A673 (cell line): ENCODE results near the gene VIPR1. TPM values are rescaled to one million over a fixed set of nuclear protein-coding genes. Genes with fewer than 3 reads are reported as not detected.

Experiments used
- Bru-seq: library from RNA; stranded (reverse); fragments of 400-500 nt; gene quantifications from one replicate; lab custom pipeline; 2021; lab: Mats Ljungman, UMichigan
- BruChase-seq, 2 experiments: library from RNA; stranded (reverse); fragments of 400-500 nt; gene quantifications; one replicate each; lab custom pipeline; 2021; lab: Mats Ljungman, UMichigan
- BruUV-seq: library from RNA; stranded (reverse); fragments of 400-500 nt; replicated peaks from 2 replicates; lab custom pipeline; 2021; lab: Mats Ljungman, UMichigan
- CTCF ChIA-PET: fragments of 300-600 bp; sonication (Branson Sonifier 250); formaldehyde crosslinking; loops from one replicate; lab custom pipeline; 2022; ENCODE audit warnings: antibody characterized with exemption; lab: Charles Lee
- POLR2A ChIA-PET: fragments of 300-600 bp; sonication (Branson Sonifier 250); formaldehyde crosslinking; loops from one replicate; lab custom pipeline; 2022; ENCODE audit warnings: antibody characterized with exemption; ENCODE audit not compliant: low non-redundant PET; lab: Charles Lee
- DNase-seq: peaks from one replicate; pipeline ENCODE4 v3.0.0-alpha.2; 2015; ENCODE audit warnings: low spot score
- H3K27ac ChIP-seq: fragments of 200-600 bp; sonication (generic); 2 replicates; pipeline ENCODE4 v1.5.1; 2016; ENCODE audit warnings: mixed run types, low read depth, mild to moderate bottlenecking, mixed read lengths, antibody characterized with exemption, low read length; ENCODE audit not compliant: poor library complexity, severe bottlenecking
- H3K27me3 ChIP-seq: fragments of 200-600 bp; sonication (generic); replicated peaks from 2 replicates; pipeline ENCODE4 v1.6.1; 2017; ENCODE audit warnings: mixed run types, low read depth, mild to moderate bottlenecking, mixed read lengths, antibody characterized with exemption, low read length; ENCODE audit not compliant: insufficient read depth, poor library complexity
- H3K36me3 ChIP-seq: fragments of 200-600 bp; sonication (generic); 2 replicates; pipeline ENCODE4 v1.6.1; 2016; ENCODE audit warnings: mixed run types, mild to moderate bottlenecking, mixed read lengths, antibody characterized with exemption, low read length; ENCODE audit not compliant: insufficient read depth, poor library complexity, severe bottlenecking
- H3K4me1 ChIP-seq: fragments of 200-600 bp; sonication (generic); 2 replicates; pipeline ENCODE4 v1.6.1; 2017; ENCODE audit warnings: mixed run types, mild to moderate bottlenecking, mixed read lengths, antibody characterized with exemption, low read length; ENCODE audit not compliant: insufficient read depth, poor library complexity, severe bottlenecking
- H3K4me3 ChIP-seq: fragments of 200-600 bp; sonication (generic); 2 replicates; pipeline ENCODE4 v1.5.1; 2016; ENCODE audit warnings: low read depth, mixed run types, mild to moderate bottlenecking, mixed read lengths, low read length; ENCODE audit not compliant: poor library complexity, severe bottlenecking
- H3K9me3 ChIP-seq: fragments of 200-600 bp; sonication (generic); 2 replicates; pipeline ENCODE4 v1.6.1; 2016; ENCODE audit warnings: mixed run types, low read depth, mild to moderate bottlenecking, mixed read lengths, antibody characterized with exemption, low read length; ENCODE audit not compliant: poor library complexity, severe bottlenecking
- CTCF ChIP-seq: fragments of 300-800, 200-600 bp; sonication (generic); conservative IDR thresholded peaks from 2 replicates; pipeline ENCODE4 v1.5.1; 2017; ENCODE audit warnings: low read depth, mild to moderate bottlenecking, antibody characterized with exemption, low read length, moderate library complexity, mixed read lengths
- EZH2 ChIP-seq: fragments of 200-600 bp; sonication (generic); IDR thresholded peaks from 2 replicates; pipeline ENCODE4 v1.6.1; 2017; ENCODE audit warnings: borderline replicate concordance, low read depth, mild to moderate bottlenecking, mixed read lengths, antibody characterized with exemption, low read length; ENCODE audit not compliant: poor library complexity, severe bottlenecking
- intact Hi-C: fragments of 100-400 bp; cut with micrococcal nuclease; formaldehyde crosslinking; loops from one replicate; pipeline ENCODE4 v1.10.0; 2022; ENCODE audit not compliant: unreplicated experiment
- long read RNA-seq: library from polyadenylated mRNA; stranded (forward); transcript quantifications from one replicate; pipeline ENCODE4 v2.0.0, GENCODE V29; 2022
- total RNA-seq: library from RNA; stranded (reverse); gene quantifications from 2 replicates; pipeline ENCODE4 v1.2.3, GENCODE V29; 2021

VIPR1 gene
- total RNA-seq (0.26 and 0.31 TPM in 2 replicates), Bru-seq, nascent RNA (percentile 12 among the genes with signal in this experiment), BruChase-seq, experiment 1, labeled RNA remaining after a 2-hour chase (percentile 13 among the genes with signal in this experiment), BruChase-seq, experiment 2, labeled RNA remaining after a 6-hour chase (percentile 2 among the genes with signal in this experiment)
- long read RNA-seq, partial matches to known transcripts: 0 of 1 reads
- long read RNA-seq, other reads (novel, unspliced or antisense): 0 of 1 reads

- ChIA-PET POLR2A (no interaction called here), CTCF (interaction anchor here (0.6 kb wide), 1 partner anchor 32 kb away, joined by 3 read pairs; no protein-coding TSS in a partner anchor)
- H3K27ac ChIP-seq: no peak within 1 kb of the TSS
- peaks cover 3% of the 10 kb centered on the region for H3K27me3 ChIP-seq
- H3K36me3 ChIP-seq: no peaks in the 10 kb centered on the region
- intact Hi-C loops: loop anchor here (5.0 kb wide), 1 partner anchor 35 kb away; no protein-coding TSS in a partner anchor
- TF ChIP-seq EZH2: no peak
- no peak for TF ChIP-seq CTCF
- DNase-seq: peak; percentile 70
- no peaks in the 10 kb centered on the region for H3K9me3 ChIP-seq
- peak within 1 kb of the TSS; percentile 41 for H3K4me3 ChIP-seq
- no TSS peak for BruUV-seq
- no peaks in the 10 kb centered on the region for H3K4me1 ChIP-seq
Measured at GRCh38 chr3:42502429-42503250, at the start of gene VIPR1. Gene VIPR1 (plus strand): TSS chr3:42502643. CDS start chr3:42502736, 93 bp downstream.

GRCh38 chr3:42456211-42456610 lies 46.2 kb upstream of the VIPR1 start:
- POLR2A ChIA-PET: no interaction called here
- H3K4me1 ChIP-seq: no peaks in the 10 kb centered on the region
- CTCF ChIA-PET: no interaction called here
- BruUV-seq: no TSS peak
- no peaks in the 10 kb centered on the region for H3K27me3 ChIP-seq
- H3K4me3 ChIP-seq: no peak overlapping the region
- no peaks in the 10 kb centered on the region for H3K9me3 ChIP-seq
- intact Hi-C loops: no loop called here
- H3K36me3 ChIP-seq: no peaks in the 10 kb centered on the region
- no peak for DNase-seq
- no peak for TF ChIP-seq EZH2
- no peak for TF ChIP-seq CTCF
- H3K27ac ChIP-seq: no peak overlapping the region

GRCh38 chr3:42459151-42459550 lies 43.3 kb upstream of the VIPR1 start:
- Histone ChIP-seq H3K27me3 (no peaks in the 10 kb centered on the region), H3K27ac (no peak overlapping the region), H3K4me1 (no peaks in the 10 kb centered on the region), H3K36me3 (no peaks in the 10 kb centered on the region), H3K9me3 (no peaks in the 10 kb centered on the region), H3K4me3 (no peak overlapping the region)
- ChIA-PET CTCF (no interaction called here), POLR2A (no interaction called here)
- no TSS peak for BruUV-seq
- intact Hi-C loops: no loop called here
- TF ChIP-seq EZH2 (no peak), CTCF (no peak)
- DNase-seq: no peak
